ENCODE results near the gene MYO9A.

The MYO9A gene

GRCh38 chr15:71807691-71808091, 310.3 kb downstream of the MYO9A start:
- Histone ChIP-seq H2AFZ (ENCODE audit: low read depth, low read length) (peak overlapping the region; percentile 87), H3K27me3 (ENCODE audit: insufficient read depth, low read length) (no peaks in the 10 kb centered on the region), H3K4me3 (ENCODE audit: low read length) (no peak overlapping the region)

DNA sequence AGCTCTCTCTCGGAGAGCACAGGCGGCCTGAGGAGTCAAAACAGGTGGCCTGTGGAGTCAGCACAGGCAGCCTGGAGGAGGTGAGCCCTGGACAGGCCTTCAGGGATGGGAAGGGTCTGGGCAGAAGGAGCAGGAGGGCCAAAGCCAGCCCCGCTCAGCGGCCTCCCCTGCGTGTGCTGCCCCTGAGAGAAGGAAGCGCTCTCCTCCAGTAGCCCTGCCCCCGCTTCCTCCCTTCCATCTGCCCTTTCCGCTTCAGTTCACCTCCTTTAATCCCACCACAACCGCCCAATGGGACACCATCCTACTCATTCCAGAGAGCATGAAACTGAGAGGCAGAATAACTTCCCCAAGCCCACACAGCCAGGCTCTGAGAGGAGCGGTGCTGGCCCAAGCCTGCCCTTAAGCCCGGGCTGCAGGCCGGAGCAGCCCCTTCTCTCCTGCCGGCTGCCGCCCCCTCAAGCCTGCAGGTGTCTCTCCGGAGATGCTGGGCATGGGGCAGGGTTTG, 310.8 kb downstream of the MYO9A start:
- no peak overlapping the region for H3K4me3 ChIP-seq (ENCODE audit: low read length)

More at GRCh38 chr15:71807691-71808091, 310.3 kb downstream of the MYO9A start:
- H3K4me1 ChIP-seq (ENCODE audit: insufficient read depth, low read length): peaks cover 10% of the 10 kb centered on the region
- no peaks in the 10 kb centered on the region for H3K9me3 ChIP-seq (ENCODE audit: low read length)
- H3K36me3 ChIP-seq (ENCODE audit: insufficient read depth, low read length): no peaks in the 10 kb centered on the region

DNA sequence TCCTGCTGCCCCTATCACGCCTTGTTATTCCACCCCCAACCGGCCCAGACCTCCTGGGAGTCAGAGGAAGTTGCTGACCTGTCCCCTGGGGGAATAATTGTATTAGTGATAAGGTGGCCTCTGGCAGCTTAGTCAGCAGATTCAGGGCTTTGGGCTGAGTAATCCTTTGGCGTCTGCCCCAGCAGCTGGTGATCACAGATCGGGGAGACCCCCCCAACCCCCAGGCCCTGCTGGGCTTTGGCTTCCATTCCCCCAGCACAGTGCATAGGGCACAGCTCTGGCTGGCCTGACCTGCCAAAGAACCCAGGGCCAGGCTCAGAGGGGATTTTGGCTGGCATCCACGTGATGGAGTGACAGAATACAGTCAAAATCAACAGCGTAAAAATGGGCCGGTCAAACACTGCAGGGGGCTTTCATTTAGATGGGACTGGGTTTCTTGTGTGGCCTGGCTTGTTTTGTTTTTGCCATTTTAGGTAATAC, 311.5 kb downstream of the MYO9A start:
- H3K36me3 ChIP-seq (ENCODE audit: insufficient read depth, low read length): no peaks in the 10 kb centered on the region
- peaks cover 10% of the 10 kb centered on the region for H3K4me1 ChIP-seq (ENCODE audit: insufficient read depth, low read length)
- no peaks in the 10 kb centered on the region for H3K27me3 ChIP-seq (ENCODE audit: insufficient read depth, low read length)
- H3K9me3 ChIP-seq (ENCODE audit: low read length): no peaks in the 10 kb centered on the region
- H2AFZ ChIP-seq (ENCODE audit: low read depth, low read length): peak overlapping the region; percentile 87
- H3K4me3 ChIP-seq (ENCODE audit: low read length): no peak overlapping the region

More for the DNA sequence above, 310.8 kb downstream of the MYO9A start:
- Histone ChIP-seq H2AFZ (ENCODE audit: low read depth, low read length) (peak overlapping the region; percentile 87), H3K9me3 (ENCODE audit: low read length) (no peaks in the 10 kb centered on the region), H3K4me1 (ENCODE audit: insufficient read depth, low read length) (peaks cover 10% of the 10 kb centered on the region), H3K36me3 (ENCODE audit: insufficient read depth, low read length) (no peaks in the 10 kb centered on the region), H3K27me3 (ENCODE audit: insufficient read depth, low read length) (no peaks in the 10 kb centered on the region)

GRCh38 chr15:71804695-71805470, 313.1 kb downstream of the MYO9A start:
- no peaks in the 10 kb centered on the region for H3K36me3 ChIP-seq (ENCODE audit: insufficient read depth, low read length)
- H3K4me1 ChIP-seq (ENCODE audit: insufficient read depth, low read length): peaks cover 10% of the 10 kb centered on the region
- no peaks in the 10 kb centered on the region for H3K9me3 ChIP-seq (ENCODE audit: low read length)
- no peak overlapping the region for H2AFZ ChIP-seq (ENCODE audit: low read depth, low read length)
- no peaks in the 10 kb centered on the region for H3K27me3 ChIP-seq (ENCODE audit: insufficient read depth, low read length)
- H3K4me3 ChIP-seq (ENCODE audit: low read length): no peak overlapping the region

- Histone ChIP-seq H2AFZ (ENCODE audit: low read depth, low read length) (no peak overlapping the region), H3K27me3 (ENCODE audit: insufficient read depth, low read length) (no peaks in the 10 kb centered on the region), H3K9me3 (ENCODE audit: low read length) (no peaks in the 10 kb centered on the region), H3K4me1 (ENCODE audit: insufficient read depth, low read length) (peaks cover 10% of the 10 kb centered on the region), H3K4me3 (ENCODE audit: low read length) (no peak overlapping the region), H3K36me3 (ENCODE audit: insufficient read depth, low read length) (no peaks in the 10 kb centered on the region)
These were observed 313.7 kb downstream of the MYO9A start for GRCh38 chr15:71804226-71804625.

DNA sequence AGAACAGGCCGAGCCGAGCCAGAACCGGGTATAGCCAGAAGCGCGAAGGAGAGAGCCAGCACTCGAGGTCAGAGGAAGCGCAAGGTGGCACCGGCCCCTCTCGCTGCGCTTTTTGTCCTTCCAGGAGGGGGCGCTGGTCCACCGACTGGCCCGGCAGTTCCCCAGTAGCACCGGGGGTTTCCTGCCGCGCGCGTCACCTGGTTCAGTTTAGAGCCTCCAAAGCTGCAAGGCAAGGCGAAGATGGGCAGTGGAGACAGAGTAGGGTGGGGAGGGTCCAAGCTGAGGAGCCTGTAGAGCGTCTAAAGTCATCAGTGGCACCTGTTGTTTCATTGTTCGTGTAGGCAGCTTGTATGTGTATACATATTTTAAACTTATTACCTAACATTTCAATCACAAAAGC, 315.2 kb downstream of the MYO9A start:
- Histone ChIP-seq H3K4me1 (ENCODE audit: insufficient read depth, low read length) (peaks cover 9% of the 10 kb centered on the region), H3K36me3 (ENCODE audit: insufficient read depth, low read length) (no peaks in the 10 kb centered on the region), H3K27me3 (ENCODE audit: insufficient read depth, low read length) (no peaks in the 10 kb centered on the region)

GRCh38 chr15:71801935-71802655, 315.9 kb downstream of the MYO9A start:
- H3K4me1 ChIP-seq (ENCODE audit: insufficient read depth, low read length): peaks cover 2% of the 10 kb centered on the region
- no peaks in the 10 kb centered on the region for H3K27me3 ChIP-seq (ENCODE audit: insufficient read depth, low read length)
- no peak overlapping the region for H3K4me3 ChIP-seq (ENCODE audit: low read length)
- no peak overlapping the region for H2AFZ ChIP-seq (ENCODE audit: low read depth, low read length)
- H3K9me3 ChIP-seq (ENCODE audit: low read length): peaks cover 2% of the 10 kb centered on the region
- H3K36me3 ChIP-seq (ENCODE audit: insufficient read depth, low read length): no peaks in the 10 kb centered on the region

More for the DNA sequence above, 315.2 kb downstream of the MYO9A start:
- peaks cover 2% of the 10 kb centered on the region for H3K9me3 ChIP-seq (ENCODE audit: low read length)
- H3K4me3 ChIP-seq (ENCODE audit: low read length): no peak overlapping the region
- no peak overlapping the region for H2AFZ ChIP-seq (ENCODE audit: low read depth, low read length)

DNA sequence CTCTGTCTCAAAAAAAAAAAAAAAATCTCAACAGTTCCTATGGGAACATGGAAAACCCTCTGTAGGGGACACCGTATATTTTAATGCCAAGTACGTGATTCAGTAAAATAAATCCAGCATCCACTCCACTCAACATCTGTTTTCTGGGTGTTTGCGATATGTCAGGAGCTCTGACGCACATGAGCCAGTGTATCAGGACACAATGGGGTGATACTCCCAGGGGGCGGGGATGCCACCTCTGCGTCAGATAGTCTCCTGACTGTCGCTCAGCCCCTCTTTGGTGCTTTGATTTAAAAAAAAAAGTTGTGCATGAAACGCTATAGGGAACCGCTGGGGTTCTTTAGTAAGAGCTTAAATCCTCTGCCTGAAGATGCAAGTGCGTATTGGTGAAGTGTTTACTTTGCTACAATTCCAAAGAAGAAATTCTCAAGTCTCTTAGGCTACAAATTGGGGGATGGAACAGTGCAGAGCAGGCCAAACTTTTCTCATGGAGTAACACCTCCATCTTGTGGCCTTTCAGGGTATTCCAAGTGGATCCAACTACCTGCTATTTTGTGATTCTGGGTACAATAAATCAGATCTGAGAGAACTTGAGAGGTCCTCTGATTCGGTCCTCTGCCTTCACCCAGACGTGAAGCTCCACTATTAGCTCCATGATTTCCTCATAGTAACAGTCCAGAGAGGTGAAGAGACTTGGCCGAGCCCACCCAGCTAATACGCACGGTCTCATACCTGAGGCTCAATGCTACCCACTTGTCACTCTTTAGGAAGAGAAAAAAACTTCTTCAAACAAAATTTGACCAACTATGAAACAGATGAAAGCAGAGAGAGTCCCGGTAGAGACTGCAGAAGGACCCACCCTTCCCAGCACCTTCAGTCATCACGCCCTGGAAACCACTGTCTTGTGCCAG, 316.9 kb downstream of the MYO9A start:
- H3K4me1 ChIP-seq (ENCODE audit: insufficient read depth, low read length): peaks cover 2% of the 10 kb centered on the region
- peaks cover 2% of the 10 kb centered on the region for H3K9me3 ChIP-seq (ENCODE audit: low read length)
- no peak overlapping the region for H3K4me3 ChIP-seq (ENCODE audit: low read length)
- H2AFZ ChIP-seq (ENCODE audit: low read depth, low read length): no peak overlapping the region
- H3K36me3 ChIP-seq (ENCODE audit: insufficient read depth, low read length): no peaks in the 10 kb centered on the region
- H3K27me3 ChIP-seq (ENCODE audit: insufficient read depth, low read length): no peaks in the 10 kb centered on the region

DNA sequence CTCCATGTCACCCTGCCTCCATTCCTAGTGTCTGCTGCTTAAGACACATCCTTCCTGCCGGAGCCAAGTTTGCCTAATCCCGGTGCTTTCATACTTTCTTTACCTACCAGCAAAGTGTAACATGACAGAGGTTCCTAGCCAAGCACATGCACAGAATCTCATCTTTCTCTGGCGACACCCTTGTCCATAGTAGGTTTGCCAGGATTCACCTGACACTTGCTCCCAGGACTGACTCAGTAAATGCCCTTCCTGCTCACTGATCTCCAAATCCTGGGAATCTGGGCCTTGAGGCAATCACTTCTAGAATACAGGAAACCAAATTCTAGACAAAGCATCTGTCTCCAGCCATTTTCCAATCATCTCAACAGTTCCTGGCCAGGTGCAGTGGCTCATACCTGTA, 317.8 kb downstream of the MYO9A start:
- H3K27me3 ChIP-seq (ENCODE audit: insufficient read depth, low read length): no peaks in the 10 kb centered on the region
- H3K4me3 ChIP-seq (ENCODE audit: low read length): no peak overlapping the region
- H3K4me1 ChIP-seq (ENCODE audit: insufficient read depth, low read length): peaks cover 2% of the 10 kb centered on the region
- H3K36me3 ChIP-seq (ENCODE audit: insufficient read depth, low read length): no peaks in the 10 kb centered on the region
- peaks cover 2% of the 10 kb centered on the region for H3K9me3 ChIP-seq (ENCODE audit: low read length)
- no peak overlapping the region for H2AFZ ChIP-seq (ENCODE audit: low read depth, low read length)

- H2AFZ ChIP-seq (ENCODE audit: low read depth, low read length): no peak overlapping the region
- H3K36me3 ChIP-seq (ENCODE audit: insufficient read depth, low read length): no peaks in the 10 kb centered on the region
- H3K4me3 ChIP-seq (ENCODE audit: low read length): no peak overlapping the region
- H3K4me1 ChIP-seq (ENCODE audit: insufficient read depth, low read length): no peaks in the 10 kb centered on the region
- H3K27me3 ChIP-seq (ENCODE audit: insufficient read depth, low read length): no peaks in the 10 kb centered on the region
- peaks cover 2% of the 10 kb centered on the region for H3K9me3 ChIP-seq (ENCODE audit: low read length)
These were observed 319.3 kb downstream of the MYO9A start for GRCh38 chr15:71798641-71799040.

DNA sequence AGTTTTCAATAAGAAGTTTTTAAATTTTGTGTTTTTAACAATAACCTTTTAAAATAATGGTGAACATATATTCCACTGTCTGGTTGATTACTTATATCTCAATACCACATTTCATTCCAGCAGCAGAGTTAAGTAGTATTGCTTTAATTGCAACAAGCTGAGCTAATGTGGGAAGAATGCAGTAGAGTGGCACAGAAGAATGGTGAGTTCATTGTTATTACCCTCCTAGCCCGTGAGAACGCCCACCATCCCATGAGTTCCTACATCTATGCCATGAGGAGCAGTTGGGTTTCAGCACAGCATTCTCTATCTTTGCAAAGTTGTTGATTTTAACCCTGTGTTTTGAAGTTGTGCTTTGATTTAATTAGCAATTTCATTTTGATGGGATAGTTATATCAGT, 325.4 kb downstream of the MYO9A start:
- H3K4me3 ChIP-seq (ENCODE audit: low read length): no peak overlapping the region
- no peaks in the 10 kb centered on the region for H3K36me3 ChIP-seq (ENCODE audit: insufficient read depth, low read length)
- no peaks in the 10 kb centered on the region for H3K9me3 ChIP-seq (ENCODE audit: low read length)
- peaks cover 4% of the 10 kb centered on the region for H3K27me3 ChIP-seq (ENCODE audit: insufficient read depth, low read length)
- H2AFZ ChIP-seq (ENCODE audit: low read depth, low read length): no peak overlapping the region
- no peaks in the 10 kb centered on the region for H3K4me1 ChIP-seq (ENCODE audit: insufficient read depth, low read length)

DNA sequence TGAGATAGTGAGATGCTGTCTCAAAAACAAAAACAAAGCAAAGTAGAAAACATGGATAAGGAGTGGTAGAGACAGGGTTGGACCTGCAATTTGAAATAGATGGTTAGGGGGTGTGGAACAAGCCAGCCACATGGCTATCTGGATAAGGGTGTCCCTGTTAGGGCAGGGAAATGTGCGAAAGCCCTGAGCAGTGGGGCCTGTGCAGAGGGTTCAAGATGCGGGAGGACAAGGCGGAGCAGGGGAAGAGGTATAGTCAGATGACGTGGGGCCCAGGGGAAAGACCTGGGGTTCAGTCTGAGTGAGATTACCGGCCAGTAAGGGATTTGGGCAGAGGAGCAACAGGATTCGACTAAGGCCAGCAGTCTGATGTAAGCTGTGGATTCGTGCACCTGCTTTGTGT, 326.0 kb downstream of the MYO9A start:
- H3K27me3 ChIP-seq (ENCODE audit: insufficient read depth, low read length): peaks cover 4% of the 10 kb centered on the region
- H3K4me1 ChIP-seq (ENCODE audit: insufficient read depth, low read length): no peaks in the 10 kb centered on the region

More for the DNA sequence above, 326.0 kb downstream of the MYO9A start:
- Histone ChIP-seq H3K36me3 (ENCODE audit: insufficient read depth, low read length) (no peaks in the 10 kb centered on the region), H2AFZ (ENCODE audit: low read depth, low read length) (no peak overlapping the region), H3K9me3 (ENCODE audit: low read length) (no peaks in the 10 kb centered on the region), H3K4me3 (ENCODE audit: low read length) (no peak overlapping the region)
